Heart left ventricle (tissue), 16 donors: Measurements from ENCODE around the gene ERMAP. TPM values are rescaled to one million over a fixed set of nuclear protein-coding genes. Genes with fewer than 3 reads are reported as not detected.

ENCODE experiments used
- ATAC-seq, 4 donors: fragments of 200-7000 bp; cut with Tn5 transposase; one replicate each; pipeline ENCODE4 v1.9.1; 2020 to 2022; ENCODE audit warnings: moderate library complexity in 4 of 4, mild to moderate bottlenecking in 3 of 4, moderate number of reproducible peaks in 1 of 4
- DNase-seq, 5 donors: peaks; one replicate each; pipeline ENCODE4 v3.0.0-alpha.2; 2020
- H3K27ac ChIP-seq, 12 donors: fragments of 200-600 bp; sonication (generic) in 4 of 12; one replicate each; pipeline versions ENCODE4 v1.5.0 to v1.8.0; 2016 to 2022; ENCODE audit warnings: mild to moderate bottlenecking in 2 of 12
- H3K27me3 ChIP-seq, 9 donors: fragments of 200-600 bp; sonication (generic) in 2 of 9; one replicate each; pipeline versions ENCODE4 v1.5.1 to v1.8.0; 2016 to 2022; ENCODE audit warnings: mild to moderate bottlenecking in 3 of 9
- H3K36me3 ChIP-seq, 9 donors: fragments of 200-600 bp; sonication (generic) in 2 of 9; one replicate each; pipeline versions ENCODE4 v1.5.0 to v1.8.0; 2018 to 2022; ENCODE audit warnings: mild to moderate bottlenecking in 2 of 9
- H3K4me1 ChIP-seq, 12 donors: fragments of 200-600 bp; sonication (generic) in 4 of 12; one replicate each; pipeline versions ENCODE4 v1.5.0 to v1.8.0; 2016 to 2022; ENCODE audit warnings: mild to moderate bottlenecking in 3 of 12
- H3K4me3 ChIP-seq, 12 donors: fragments of 200-600 bp; sonication (generic) in 4 of 12; one replicate each; pipeline versions ENCODE4 v1.5.0 to v1.8.0; 2017 to 2022; ENCODE audit warnings: mild to moderate bottlenecking in 9 of 12, moderate library complexity in 4 of 12
- H3K9me3 ChIP-seq, 12 donors: fragments of 200-600 bp; sonication (generic) in 4 of 12; one replicate each; pipeline versions ENCODE4 v1.5.0 to v1.8.0; 2016 to 2022; ENCODE audit warnings: mild to moderate bottlenecking in 1 of 12
- CTCF ChIP-seq, 12 donors: fragments of 200-600 bp; sonication (generic) in 4 of 12; IDR thresholded peaks; one replicate each; pipeline versions ENCODE4 v1.5.0 to v1.8.0; 2018 to 2022; ENCODE audit warnings: antibody characterized with exemption in 12 of 12, mild to moderate bottlenecking in 5 of 12
- POLR2A ChIP-seq, 2 donors: fragments of 450-650 bp; IDR thresholded peaks; one replicate each; pipeline ENCODE4 v1.6.1; 2017; ENCODE audit warnings: antibody characterized with exemption in 2 of 2, mild to moderate bottlenecking in 2 of 2, moderate library complexity in 2 of 2
- WGBS, 4 donors: extraction: QIAGEN DNeasy Blood & Tissue Kit in 2 of 4; methylation state at CpG; one replicate each; pipeline versions ENCODE4 v1.1.5 to v1.1.7; 2013 to 2018; 5-methylcytosine and 5-hydroxymethylcytosine counted together
- intact Hi-C, 10 donors: fragments of 100-400 bp; cut with DNase I; formaldehyde crosslinking; loops; one replicate each; pipeline versions ENCODE4 v1.11.1 to v1.14.2; 2022
- polyA plus RNA-seq, 2 donors: library from polyadenylated mRNA; stranded (reverse); fragments of 200-250 nt; gene quantifications; one replicate each; pipeline ENCODE4 v1.2.3, GENCODE V29; 2013
- total RNA-seq, 9 donors: library from RNA; depleted of rRNA in 2 of 9; stranded (reverse); fragments of >200 nt in 2 of 9; fragmentation: NEBNext Ultra II Directional in 3 of 9; extraction: Animal tissue kit (Norgen Biotek cat#: 25700) in 3 of 9; gene quantifications; one replicate each; pipeline versions ENCODE4 v1.1.0 to v1.2.4, GENCODE V29; 2016 to 2023
- donor health status: ischemic (EF 13 %, LVEDD 7.1; RV severe dilation, severe dysfunction).
- donor health status: healthy with polysubstance abuse.
- donor health status: DM: no; HTN: yes; CAD: no.
- donor health status: DM: no; HTN: no; CAD: no.
- donor health status: ischemic (EF 25% LVEDD 6.9; RV normal size, moderate dysfunction).
- donor health status: ischemic (EF 25% LVEDD 5.7; RV mildly dilated, moderate dysfunction).
- donor health status: healthy.
- donor health status: DM: yes; HTN: yes; CAD: no.
- donor health status: ischemic (EF 35%, LVEDD 5.7; RV mildly dilated, moderate dysfunction).
- donor health status: nonischemic (EF 11% LVEDD 7.7; RV severe dilation, severe dysfunction).
- donor health status: DM: yes; HTN: yes; CAD: no.
- donor health status: PGD.
- donor health status: ischemic (EF 29% LVEDD 5.4; RV normal size, mild dysfunction).
- donor health status: nonischemic (EF 23%, LVEDD 6.1; RV moderate dilation, normal function).

ERMAP gene
- total and polyA plus RNA-seq, 11 donors = 2.2 to 8.2 (median 4.6) TPM

GRCh38 chr1:42841010-42841409 is 24.1 kb downstream of the ERMAP start:
- ATAC-seq (peak in 2 of 4 donors; percentile 35 to 44), DNase-seq (no peak)
- intact Hi-C loops = no loop called here
- H3K4me3 ChIP-seq = no peak overlapping the region
- H3K36me3 ChIP-seq = peaks cover 0 to 19% (median 9%) of the 10 kb centered on the region in 9 donors
- TF ChIP-seq CTCF (IDR thresholded peaks at IDR 0.05) (no peak), POLR2A (IDR thresholded peaks at IDR 0.05) (no peak)
- H3K4me1 ChIP-seq = peaks cover 0 to 21% (median 6%) of the 10 kb centered on the region in 12 donors
- H3K27me3 ChIP-seq = no peaks in the 10 kb centered on the region
- no peak overlapping the region for H3K27ac ChIP-seq
- H3K9me3 ChIP-seq = no peaks in the 10 kb centered on the region
- 68 to 72% (median 69%) methylated on average over 3 of the region's 3 CpGs for WGBS, 4 donors

- no peaks in the 10 kb centered on the region for H3K9me3 ChIP-seq
- TF ChIP-seq POLR2A (IDR thresholded peaks at IDR 0.05) (no peak), CTCF (IDR thresholded peaks at IDR 0.05) (no peak)
- DNase-seq (no peak), ATAC-seq (no peak)
- 92 to 98% (median 93%) methylated on average over 2 of the region's 2 CpGs for WGBS, 4 donors
- no peak overlapping the region for H3K4me3 ChIP-seq
- peaks cover 0 to 21% (median 6%) of the 10 kb centered on the region in 12 donors for H3K4me1 ChIP-seq
- H3K36me3 ChIP-seq = peaks cover 0 to 19% (median 9%) of the 10 kb centered on the region in 9 donors
- no peak overlapping the region for H3K27ac ChIP-seq
- intact Hi-C loops = no loop called here
- H3K27me3 ChIP-seq = no peaks in the 10 kb centered on the region
These were observed 24.7 kb downstream of the ERMAP start for GRCh38 chr1:42841440-42842147.

- ATAC-seq (no peak), DNase-seq (no peak)
- 96 to 98% (median 97%) methylated on average over 4 of the region's 4 CpGs for WGBS, 4 donors
- TF ChIP-seq CTCF (IDR thresholded peaks at IDR 0.05) (no peak), POLR2A (IDR thresholded peaks at IDR 0.05) (no peak)
- H3K27me3 ChIP-seq = no peaks in the 10 kb centered on the region
- peaks cover 0 to 25% (median 6%) of the 10 kb centered on the region in 9 donors for H3K36me3 ChIP-seq
- no peaks in the 10 kb centered on the region for H3K9me3 ChIP-seq
- peaks cover 0 to 28% (median 16%) of the 10 kb centered on the region in 12 donors for H3K4me1 ChIP-seq
- H3K27ac ChIP-seq = no peak overlapping the region
- H3K4me3 ChIP-seq = no peak overlapping the region
- intact Hi-C loops = loop anchor here in 1 of 10 donors (5.0 kb wide), 1 partner anchor 77 kb away; the partner anchor contains the start of genes C1orf50 and P3H1
These were observed 27.7 kb downstream of the ERMAP start for GRCh38 chr1:42844592-42845140.

GRCh38 chr1:42845193-42845592 is 28.3 kb downstream of the ERMAP start:
- Histone ChIP-seq H3K4me1 (peaks cover 0 to 28% (median 16%) of the 10 kb centered on the region in 12 donors), H3K4me3 (no peak overlapping the region), H3K27ac (no peak overlapping the region), H3K27me3 (no peaks in the 10 kb centered on the region), H3K9me3 (no peaks in the 10 kb centered on the region), H3K36me3 (peaks cover 0 to 25% (median 6%) of the 10 kb centered on the region in 9 donors)
- TF ChIP-seq CTCF (IDR thresholded peaks at IDR 0.05) (no peak), POLR2A (IDR thresholded peaks at IDR 0.05) (no peak)
- intact Hi-C loops = loop anchor here in 1 of 10 donors (5.0 kb wide), 1 partner anchor 78 kb away; the partner anchor contains the start of genes C1orf50 and P3H1
- WGBS, 4 donors = 60 to 71% (median 63%) methylated on average over 1 of the region's 1 CpG
- ATAC-seq = no peak
- no peak for DNase-seq
